ENCODE results near the gene TAAR9. TPM values are rescaled to one million over a fixed set of nuclear protein-coding genes. Genes with fewer than 3 reads are reported as not detected.

TAAR9 gene
- total RNA-seq, 1 donor from 2014 or later = not detected

GRCh38 chr6:132513831-132514545 is 24.1 kb upstream of the TAAR9 start:
- Mint-ChIP-seq H3K9me3 (ENCODE audit: unreplicated experiment) (peaks cover 1% of the 10 kb centered on the region), H3K4me1 (ENCODE audit: low read depth, unreplicated experiment) (peaks cover 10% of the 10 kb centered on the region), H3K27ac (ENCODE audit: unreplicated experiment) (no peak overlapping the region), H3K36me3 (ENCODE audit: unreplicated experiment) (no peaks in the 10 kb centered on the region), H3K4me3 (ENCODE audit: unreplicated experiment) (peak overlapping the region; percentile 93), H3K27me3 (ENCODE audit: unreplicated experiment) (no peaks in the 10 kb centered on the region)
- no peak for TF ChIP-seq CTCF (IDR thresholded peaks at IDR 0.05; ENCODE audit: partially characterized antibody, unreplicated experiment)
- DNase-seq = no peak

GRCh38 chr6:132515386-132515785 is 22.7 kb upstream of the TAAR9 start:
- Mint-ChIP-seq H3K4me1 (ENCODE audit: low read depth, unreplicated experiment) (peaks cover 10% of the 10 kb centered on the region), H3K9me3 (ENCODE audit: unreplicated experiment) (peaks cover 1% of the 10 kb centered on the region), H3K36me3 (ENCODE audit: unreplicated experiment) (no peaks in the 10 kb centered on the region), H3K27me3 (ENCODE audit: unreplicated experiment) (no peaks in the 10 kb centered on the region), H3K27ac (ENCODE audit: unreplicated experiment) (no peak overlapping the region), H3K4me3 (ENCODE audit: unreplicated experiment) (no peak overlapping the region)
- no peak for TF ChIP-seq CTCF (IDR thresholded peaks at IDR 0.05; ENCODE audit: partially characterized antibody, unreplicated experiment)
- DNase-seq = no peak

- no peak for TF ChIP-seq CTCF (IDR thresholded peaks at IDR 0.05; ENCODE audit: partially characterized antibody, unreplicated experiment)
- Mint-ChIP-seq H3K27ac (ENCODE audit: unreplicated experiment) (no peak overlapping the region), H3K27me3 (ENCODE audit: unreplicated experiment) (no peaks in the 10 kb centered on the region), H3K4me1 (ENCODE audit: low read depth, unreplicated experiment) (no peaks in the 10 kb centered on the region), H3K9me3 (ENCODE audit: unreplicated experiment) (no peaks in the 10 kb centered on the region), H3K4me3 (ENCODE audit: unreplicated experiment) (no peak overlapping the region), H3K36me3 (ENCODE audit: unreplicated experiment) (no peaks in the 10 kb centered on the region)
- no peak for DNase-seq
Observed at GRCh38 chr6:132520953-132521352, 17.1 kb upstream of the TAAR9 start.

GRCh38 chr6:132524646-132525045 is 13.4 kb upstream of the TAAR9 start:
- no peaks in the 10 kb centered on the region for H3K36me3 Mint-ChIP-seq (ENCODE audit: unreplicated experiment)
- no peaks in the 10 kb centered on the region for H3K4me1 Mint-ChIP-seq (ENCODE audit: low read depth, unreplicated experiment)
- no peaks in the 10 kb centered on the region for H3K9me3 Mint-ChIP-seq (ENCODE audit: unreplicated experiment)
- no peak overlapping the region for H3K4me3 Mint-ChIP-seq (ENCODE audit: unreplicated experiment)
- H3K27ac Mint-ChIP-seq (ENCODE audit: unreplicated experiment) = no peak overlapping the region
- no peak for TF ChIP-seq CTCF (IDR thresholded peaks at IDR 0.05; ENCODE audit: partially characterized antibody, unreplicated experiment)
- H3K27me3 Mint-ChIP-seq (ENCODE audit: unreplicated experiment) = no peaks in the 10 kb centered on the region
- DNase-seq = no peak

GRCh38 chr6:132525866-132526265 is 12.2 kb upstream of the TAAR9 start:
- no peak for TF ChIP-seq CTCF (IDR thresholded peaks at IDR 0.05; ENCODE audit: partially characterized antibody, unreplicated experiment)
- no peaks in the 10 kb centered on the region for H3K36me3 Mint-ChIP-seq (ENCODE audit: unreplicated experiment)
- H3K4me1 Mint-ChIP-seq (ENCODE audit: low read depth, unreplicated experiment) = no peaks in the 10 kb centered on the region
- no peak overlapping the region for H3K27ac Mint-ChIP-seq (ENCODE audit: unreplicated experiment)
- no peaks in the 10 kb centered on the region for H3K9me3 Mint-ChIP-seq (ENCODE audit: unreplicated experiment)
- no peak overlapping the region for H3K4me3 Mint-ChIP-seq (ENCODE audit: unreplicated experiment)
- peaks cover under 1% of the 10 kb centered on the region for H3K27me3 Mint-ChIP-seq (ENCODE audit: unreplicated experiment)
- DNase-seq = no peak
